Measurements from ENCODE around the gene SYNPR.

The SYNPR gene

DNA sequence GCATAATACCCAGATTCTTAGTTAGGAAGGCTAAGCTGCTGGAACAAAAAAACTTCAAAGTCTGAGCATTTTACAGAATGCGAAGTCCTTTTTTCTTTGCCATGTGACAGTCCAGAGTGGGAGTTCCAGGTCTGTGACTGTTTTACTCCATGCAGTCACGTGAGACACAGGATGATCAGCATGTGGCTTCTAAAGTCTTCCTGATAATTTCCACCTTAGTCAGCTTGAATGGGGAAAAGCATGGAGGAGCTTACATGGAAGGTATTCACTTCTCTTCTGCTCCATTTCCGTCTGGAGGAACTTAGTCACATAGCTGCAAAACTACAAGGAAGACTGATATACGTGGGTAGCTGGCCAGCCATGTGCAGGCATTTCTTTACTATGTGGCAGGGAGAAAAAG is 376.1 kb downstream of the SYNPR start:
- Histone ChIP-seq H3K4me2 (ENCODE audit: low read length) (no peak overlapping the region), H3K9me2 (ENCODE audit: low read depth, low read length) (no peaks in the 10 kb centered on the region), H3K4me1 (ENCODE audit: insufficient read depth, low read length, severe bottlenecking) (no peaks in the 10 kb centered on the region), H4K20me1 (ENCODE audit: insufficient read depth, low read length) (no peaks in the 10 kb centered on the region), H3K27ac (ENCODE audit: low read depth, low read length, poor library complexity, severe bottlenecking) (no peak overlapping the region), H2AFZ (ENCODE audit: low read length) (no peak overlapping the region), H3K9ac (ENCODE audit: low read length) (no peak overlapping the region), H3K27me3 (ENCODE audit: insufficient read depth, low read length) (no peaks in the 10 kb centered on the region), H3F3A (ENCODE audit: insufficient read depth, low read length) (no peaks in the 10 kb centered on the region), H3K79me2 (ENCODE audit: insufficient read depth, low read length) (no peaks in the 10 kb centered on the region), H3K9me3 (ENCODE audit: low read length) (no peaks in the 10 kb centered on the region), H3K4me3 (ENCODE audit: low read depth, low read length, poor library complexity, severe bottlenecking) (no peak overlapping the region), H3K36me3 (ENCODE audit: insufficient read depth, low read length) (no peaks in the 10 kb centered on the region)
- TF ChIP-seq, protein P1, sequence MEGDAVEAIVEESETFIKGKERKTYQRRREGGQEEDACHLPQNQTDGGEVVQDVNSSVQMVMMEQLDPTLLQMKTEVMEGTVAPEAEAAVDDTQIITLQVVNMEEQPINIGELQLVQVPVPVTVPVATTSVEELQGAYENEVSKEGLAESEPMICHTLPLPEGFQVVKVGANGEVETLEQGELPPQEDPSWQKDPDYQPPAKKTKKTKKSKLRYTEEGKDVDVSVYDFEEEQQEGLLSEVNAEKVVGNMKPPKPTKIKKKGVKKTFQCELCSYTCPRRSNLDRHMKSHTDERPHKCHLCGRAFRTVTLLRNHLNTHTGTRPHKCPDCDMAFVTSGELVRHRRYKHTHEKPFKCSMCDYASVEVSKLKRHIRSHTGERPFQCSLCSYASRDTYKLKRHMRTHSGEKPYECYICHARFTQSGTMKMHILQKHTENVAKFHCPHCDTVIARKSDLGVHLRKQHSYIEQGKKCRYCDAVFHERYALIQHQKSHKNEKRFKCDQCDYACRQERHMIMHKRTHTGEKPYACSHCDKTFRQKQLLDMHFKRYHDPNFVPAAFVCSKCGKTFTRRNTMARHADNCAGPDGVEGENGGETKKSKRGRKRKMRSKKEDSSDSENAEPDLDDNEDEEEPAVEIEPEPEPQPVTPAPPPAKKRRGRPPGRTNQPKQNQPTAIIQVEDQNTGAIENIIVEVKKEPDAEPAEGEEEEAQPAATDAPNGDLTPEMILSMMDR (IDR thresholded peaks at IDR 0.05; ENCODE audit: low read length) = no peak
- TF ChIP-seq EZH2 (IDR thresholded peaks at IDR 0.05; ENCODE audit: borderline replicate concordance, low read length) = no peak

DNA sequence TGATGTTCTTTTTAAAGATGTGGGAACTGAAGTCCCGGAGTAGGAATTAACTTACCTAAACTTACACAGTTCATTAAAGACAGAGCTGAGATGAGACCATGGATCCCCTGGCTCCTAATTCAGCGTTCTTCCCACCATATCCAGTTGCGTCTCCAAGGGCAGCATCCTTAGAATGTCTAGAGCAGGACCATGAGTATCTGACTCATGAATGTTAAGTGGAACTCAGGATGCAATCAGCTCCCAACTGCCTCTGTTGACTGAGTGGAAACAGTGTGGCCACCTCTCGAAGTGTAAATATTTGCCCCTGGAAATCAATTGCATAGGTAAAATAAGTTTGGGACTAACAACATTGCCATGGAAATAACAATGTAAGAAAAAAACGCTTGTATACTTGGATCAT is 376.8 kb downstream of the SYNPR start:
- TF ChIP-seq EZH2 (IDR thresholded peaks at IDR 0.05; ENCODE audit: borderline replicate concordance, low read length) = no peak
- TF ChIP-seq, protein P1 (IDR thresholded peaks at IDR 0.05; ENCODE audit: low read length) = no peak
- Histone ChIP-seq H2AFZ (ENCODE audit: low read length) (no peak overlapping the region), H3F3A (ENCODE audit: insufficient read depth, low read length) (no peaks in the 10 kb centered on the region), H3K9me3 (ENCODE audit: low read length) (no peaks in the 10 kb centered on the region), H3K4me2 (ENCODE audit: low read length) (no peak overlapping the region), H3K4me1 (ENCODE audit: insufficient read depth, low read length, severe bottlenecking) (no peaks in the 10 kb centered on the region), H3K9me2 (ENCODE audit: low read depth, low read length) (no peaks in the 10 kb centered on the region), H4K20me1 (ENCODE audit: insufficient read depth, low read length) (no peaks in the 10 kb centered on the region), H3K79me2 (ENCODE audit: insufficient read depth, low read length) (no peaks in the 10 kb centered on the region), H3K27me3 (ENCODE audit: insufficient read depth, low read length) (no peaks in the 10 kb centered on the region), H3K9ac (ENCODE audit: low read length) (no peak overlapping the region), H3K36me3 (ENCODE audit: insufficient read depth, low read length) (no peaks in the 10 kb centered on the region), H3K4me3 (ENCODE audit: low read depth, low read length, poor library complexity, severe bottlenecking) (no peak overlapping the region), H3K27ac (ENCODE audit: low read depth, low read length, poor library complexity, severe bottlenecking) (no peak overlapping the region)

DNA sequence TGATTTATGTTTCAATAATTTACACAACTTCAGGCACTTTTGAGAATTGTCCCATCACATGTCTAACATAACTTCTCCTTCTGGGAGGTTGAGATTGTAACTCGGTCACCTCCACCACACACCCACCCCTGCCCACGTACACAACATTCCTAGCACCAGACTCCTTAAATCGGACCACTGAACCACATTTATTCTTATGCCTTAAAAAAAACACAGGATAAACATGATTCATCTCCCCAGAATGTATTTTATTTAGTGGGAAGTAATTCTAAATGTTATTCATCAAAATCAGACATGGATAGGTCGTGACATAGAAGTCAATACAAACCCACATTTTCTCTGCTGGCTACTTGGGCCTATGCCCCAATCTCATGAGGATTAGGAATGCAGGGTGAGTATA is 377.4 kb downstream of the SYNPR start:
- Histone ChIP-seq H3K36me3 (ENCODE audit: insufficient read depth, low read length) (no peaks in the 10 kb centered on the region), H3K9me3 (ENCODE audit: low read length) (no peaks in the 10 kb centered on the region), H3K4me2 (ENCODE audit: low read length) (no peak overlapping the region), H3K9me2 (ENCODE audit: low read depth, low read length) (no peaks in the 10 kb centered on the region), H3F3A (ENCODE audit: insufficient read depth, low read length) (no peaks in the 10 kb centered on the region), H3K4me3 (ENCODE audit: low read depth, low read length, poor library complexity, severe bottlenecking) (no peak overlapping the region), H2AFZ (ENCODE audit: low read length) (no peak overlapping the region), H4K20me1 (ENCODE audit: insufficient read depth, low read length) (no peaks in the 10 kb centered on the region), H3K9ac (ENCODE audit: low read length) (no peak overlapping the region), H3K79me2 (ENCODE audit: insufficient read depth, low read length) (no peaks in the 10 kb centered on the region), H3K4me1 (ENCODE audit: insufficient read depth, low read length, severe bottlenecking) (no peaks in the 10 kb centered on the region), H3K27me3 (ENCODE audit: insufficient read depth, low read length) (no peaks in the 10 kb centered on the region), H3K27ac (ENCODE audit: low read depth, low read length, poor library complexity, severe bottlenecking) (no peak overlapping the region)
- TF ChIP-seq, protein P1 (IDR thresholded peaks at IDR 0.05; ENCODE audit: low read length) = no peak
- TF ChIP-seq EZH2 (IDR thresholded peaks at IDR 0.05; ENCODE audit: borderline replicate concordance, low read length) = no peak

Data from OCI-LY1 (cell line).